GM19238 (cell line): ENCODE measurements around the gene LY6G6D.

Experiments used
- DNase-seq: peaks from one replicate; pipeline ENCODE4 v3.0.0; 2011; ENCODE audit warnings: low spot score; ENCODE audit not compliant: insufficient read length

LY6G6D gene, protein sequence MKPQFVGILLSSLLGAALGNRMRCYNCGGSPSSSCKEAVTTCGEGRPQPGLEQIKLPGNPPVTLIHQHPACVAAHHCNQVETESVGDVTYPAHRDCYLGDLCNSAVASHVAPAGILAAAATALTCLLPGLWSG

DNA sequence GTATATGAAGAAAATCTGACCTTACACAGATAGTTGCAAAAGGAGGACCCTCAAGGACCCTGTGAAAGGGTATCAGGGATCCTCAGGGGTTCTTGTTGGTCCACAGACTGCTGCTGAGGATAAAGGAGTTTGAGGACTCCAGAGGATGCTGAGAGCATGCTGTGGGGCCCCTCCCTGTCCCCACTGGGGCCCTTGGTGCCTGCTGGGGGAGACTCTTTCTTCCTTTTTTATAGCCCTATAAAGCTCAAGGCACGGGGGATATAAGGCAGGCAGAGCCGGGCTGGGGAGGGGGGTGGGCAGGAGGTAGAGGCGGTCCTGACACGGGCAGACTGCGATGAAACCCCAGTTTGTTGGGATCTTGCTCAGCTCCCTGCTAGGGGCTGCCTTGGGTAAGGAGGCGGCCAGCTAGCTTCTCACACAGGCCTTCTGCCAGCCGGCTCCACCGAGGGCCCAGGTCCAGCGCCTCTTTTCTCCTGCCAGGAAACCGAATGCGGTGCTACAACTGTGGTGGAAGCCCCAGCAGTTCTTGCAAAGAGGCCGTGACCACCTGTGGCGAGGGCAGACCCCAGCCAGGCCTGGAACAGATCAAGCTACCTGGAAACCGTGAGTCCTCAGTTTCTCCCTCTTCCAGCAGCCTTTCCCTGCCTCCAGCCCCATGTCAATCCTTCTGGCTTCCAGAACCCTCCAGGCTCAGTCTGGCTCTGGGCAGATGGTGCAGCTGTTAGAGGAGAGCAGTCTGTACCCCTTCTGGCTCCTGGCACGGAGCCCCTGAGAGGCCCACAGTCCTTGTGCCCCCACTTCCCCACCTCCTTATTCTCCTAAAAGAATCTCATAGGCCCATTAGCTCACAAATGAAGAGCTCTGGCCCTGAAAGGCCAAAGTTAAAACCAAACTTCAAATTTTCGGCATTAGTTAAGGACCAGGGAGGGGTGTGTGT is at the start of gene LY6G6D:
Gene LY6G6D, plus strand, starts transcription at position 327 of the 937 bp plus-strand sequence. Its CDS starts 8 bp downstream, at position 335.
- DNase-seq, result no peak

DNA sequence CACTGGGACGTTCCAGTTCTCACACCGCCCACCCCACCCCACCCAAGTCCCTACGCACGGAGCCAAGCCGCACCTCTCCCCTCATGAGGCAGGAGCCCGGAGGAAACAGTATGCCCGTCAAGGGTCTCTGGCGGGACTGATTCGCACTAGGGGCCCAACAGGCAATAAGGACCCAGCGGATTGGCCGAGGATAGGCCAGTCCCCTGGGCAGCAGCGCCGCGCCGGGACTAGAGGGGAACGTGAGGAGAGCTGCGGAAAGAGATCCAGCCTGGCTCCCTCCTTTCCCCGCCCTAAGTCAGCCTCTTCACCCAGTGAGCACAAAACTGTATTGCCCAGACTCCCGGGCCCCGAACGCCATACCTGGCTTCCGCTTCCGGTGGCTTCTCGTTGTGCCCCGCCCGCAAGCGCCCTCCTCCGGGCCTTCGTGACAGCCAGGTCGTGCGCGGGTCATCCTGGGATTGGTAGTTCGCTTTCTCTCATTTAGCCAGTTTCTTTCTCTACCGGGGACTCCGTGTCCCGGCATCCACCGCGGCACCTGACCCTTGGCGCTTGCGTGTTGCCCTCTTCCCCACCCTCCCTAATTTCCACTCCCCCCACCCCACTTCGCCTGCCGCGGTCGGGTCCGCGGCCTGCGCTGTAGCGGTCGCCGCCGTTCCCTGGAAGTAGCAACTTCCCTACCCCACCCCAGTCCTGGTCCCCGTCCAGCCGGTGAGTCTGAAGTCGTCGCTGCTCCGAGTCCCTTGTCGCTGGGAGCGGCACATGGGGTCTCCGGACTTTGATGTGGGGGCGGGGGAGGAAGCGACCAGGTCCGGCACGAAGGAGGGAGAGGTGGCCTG is 49.4 kb upstream of the LY6G6D start, which contains the start of gene CSNK2B:
Gene CSNK2B, plus strand, starts transcription at position 580 of the 836 bp plus-strand sequence. CDS start 752 bp downstream, outside the sequence.
- peak; percentile 93 for DNase-seq

DNA sequence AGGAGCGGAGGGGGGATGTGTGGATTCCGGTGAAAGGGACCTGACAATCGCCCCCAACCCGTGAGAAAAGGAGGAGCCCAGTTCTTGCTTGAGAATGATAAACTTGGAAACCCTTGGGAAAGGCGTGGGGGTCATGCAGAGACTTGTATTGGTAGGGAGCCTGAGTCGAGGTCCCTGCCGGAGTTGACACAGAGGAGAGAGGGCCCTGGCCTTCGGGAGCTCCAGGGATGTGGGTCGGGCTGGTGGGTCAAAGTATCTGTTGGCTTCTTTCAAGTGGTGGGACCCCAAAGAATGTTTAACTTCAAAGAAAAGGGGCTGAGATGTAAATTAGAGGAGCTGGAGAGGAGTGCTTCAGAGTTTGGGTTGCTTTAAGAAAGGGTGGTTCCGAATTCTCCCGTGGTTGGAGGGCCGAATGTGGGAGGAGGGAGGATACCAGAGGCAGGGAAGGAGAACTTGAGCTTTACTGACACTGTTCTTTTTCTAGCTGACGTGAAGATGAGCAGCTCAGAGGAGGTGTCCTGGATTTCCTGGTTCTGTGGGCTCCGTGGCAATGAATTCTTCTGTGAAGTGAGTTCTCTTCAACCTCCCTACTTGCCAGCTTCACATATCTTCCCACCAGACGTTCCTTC is 48.7 kb upstream of the LY6G6D start:
- DNase-seq, result no peak

DNA sequence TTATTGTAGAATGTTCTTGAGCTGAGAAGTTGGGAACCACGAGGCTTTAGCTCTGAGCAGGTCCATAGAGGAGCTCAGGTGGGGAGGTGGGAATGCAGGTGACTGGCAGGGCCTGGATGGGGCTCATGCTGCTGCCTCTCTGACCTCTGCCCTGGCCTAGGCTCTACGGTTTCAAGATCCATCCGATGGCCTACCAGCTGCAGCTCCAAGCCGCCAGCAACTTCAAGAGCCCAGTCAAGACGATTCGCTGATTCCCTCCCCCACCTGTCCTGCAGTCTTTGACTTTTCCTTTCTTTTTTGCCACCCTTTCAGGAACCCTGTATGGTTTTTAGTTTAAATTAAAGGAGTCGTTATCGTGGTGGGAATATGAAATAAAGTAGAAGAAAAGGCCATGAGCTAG is 45.5 kb upstream of the LY6G6D start, which contains the start of gene LY6G5B:
Gene LY6G5B, plus strand, starts transcription at position 301 of the 400 bp plus-strand sequence. CDS start 975 bp downstream, outside the sequence.
- DNase-seq, result no peak

DNA sequence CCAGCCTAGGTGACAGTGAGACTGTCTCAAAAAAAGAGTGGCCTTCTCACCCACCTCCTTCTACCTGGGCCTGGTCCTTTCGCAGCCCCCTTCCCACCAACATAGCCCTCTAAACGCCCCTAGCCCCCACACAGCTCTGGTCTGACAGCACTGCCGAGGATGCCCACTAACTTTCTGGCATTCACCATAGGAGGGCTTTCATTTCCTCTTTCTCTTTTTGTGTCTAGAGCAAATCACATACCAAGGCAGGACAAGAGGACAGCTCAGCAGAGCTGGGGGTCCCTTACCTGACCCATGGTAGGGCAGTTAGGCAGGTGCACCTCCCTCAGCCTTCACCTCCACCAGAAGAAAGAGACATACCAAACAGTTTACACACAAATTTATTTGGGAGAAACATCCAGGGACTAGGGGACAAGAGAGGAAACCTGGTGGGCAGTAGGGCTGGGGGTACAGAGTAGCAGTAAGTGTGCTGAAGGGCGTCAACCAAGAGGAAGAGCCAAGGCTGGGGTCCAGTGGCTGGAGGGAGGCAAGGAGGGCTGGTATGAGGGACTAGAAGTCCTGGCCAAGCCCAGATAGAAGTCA is 38.7 kb upstream of the LY6G6D start:
- DNase-seq, result no peak

DNA sequence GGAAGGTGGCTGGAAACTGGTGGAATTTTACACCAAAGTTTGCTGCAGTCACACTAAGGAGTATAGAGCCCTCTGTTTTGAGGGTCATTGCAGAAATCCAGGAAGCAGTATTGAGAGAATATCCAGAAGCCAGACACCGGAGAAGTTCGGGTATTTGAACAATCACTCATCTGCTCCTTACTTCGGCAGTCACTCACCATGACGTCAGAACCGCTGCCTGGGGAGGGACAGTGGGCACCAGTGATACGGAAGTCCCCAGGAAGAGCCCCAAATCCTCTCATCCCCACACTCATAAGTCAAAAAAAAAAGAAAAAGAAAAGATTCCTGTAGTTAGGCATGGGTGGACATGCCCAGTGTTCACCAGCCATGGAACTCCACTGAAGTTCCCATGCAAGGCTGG is 38.2 kb upstream of the LY6G6D start:
- DNase-seq, result no peak

DNA sequence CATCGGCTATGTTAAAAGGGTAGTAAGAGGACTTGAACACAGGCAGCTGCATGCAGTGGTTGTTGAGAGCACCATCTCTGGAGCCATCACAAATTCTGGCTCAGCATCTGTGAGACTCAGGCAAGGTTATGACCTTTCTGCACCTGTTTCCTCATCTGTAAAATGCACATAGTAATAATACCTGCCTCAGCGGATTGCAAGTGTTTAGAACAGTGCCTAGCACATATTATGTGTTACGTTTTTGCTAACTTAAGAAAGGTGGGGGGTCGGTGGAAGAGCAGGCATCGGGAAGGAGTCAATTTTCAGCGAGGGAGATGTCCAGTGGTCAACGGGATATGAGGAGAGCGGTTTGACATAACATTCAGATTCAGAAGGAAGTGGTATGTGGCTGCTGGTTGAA is 37.2 kb upstream of the LY6G6D start:
- no peak for DNase-seq

DNA sequence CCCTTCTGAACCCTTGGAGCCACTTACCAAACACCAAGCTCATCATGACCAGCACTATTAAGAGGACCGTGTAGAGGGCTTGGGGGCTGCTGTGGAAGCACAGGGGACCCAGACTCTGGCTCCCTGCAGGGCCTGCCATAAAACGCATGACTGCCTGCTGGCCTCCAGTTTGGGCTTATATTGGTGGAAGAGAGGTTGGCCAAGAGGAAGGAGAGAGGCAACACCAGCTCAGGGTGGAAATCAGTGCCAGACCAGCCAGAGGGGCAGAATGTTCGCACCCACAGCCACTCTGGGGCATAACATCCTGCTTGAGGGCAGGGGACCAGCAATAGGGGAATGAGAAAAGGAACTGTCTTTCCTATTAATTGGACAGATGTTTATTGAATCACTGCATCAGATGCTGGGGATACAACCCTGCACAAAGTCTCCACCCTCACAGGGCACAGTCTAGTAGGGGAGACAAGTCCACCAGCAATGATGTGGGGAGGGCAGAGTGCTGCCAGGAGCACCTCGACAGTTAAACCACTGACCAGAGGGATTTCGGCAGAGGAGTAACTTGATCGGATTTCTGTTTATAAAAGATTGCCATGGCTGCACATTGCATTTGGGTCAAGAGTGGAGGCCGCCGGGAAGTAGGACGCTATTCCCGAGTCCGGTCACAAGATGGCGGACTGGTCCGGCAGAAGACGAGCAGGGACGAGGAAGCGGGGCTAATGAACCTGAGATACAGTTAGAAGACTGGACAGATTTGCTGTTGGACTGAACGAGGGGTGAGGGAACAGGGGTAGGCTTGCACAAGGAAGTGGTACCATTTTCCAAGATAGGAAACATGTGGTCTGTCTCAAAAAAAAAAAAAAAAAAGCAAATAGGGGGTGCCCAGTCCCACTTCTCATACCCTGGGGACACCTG is 34.7 kb upstream of the LY6G6D start, which contains the start of gene LY6G5C:
Gene LY6G5C, minus strand, starts transcription at position 842 of the 909 bp plus-strand sequence. Its CDS starts 694 bp downstream, at position 148.
- peak; percentile 62 for DNase-seq

DNA sequence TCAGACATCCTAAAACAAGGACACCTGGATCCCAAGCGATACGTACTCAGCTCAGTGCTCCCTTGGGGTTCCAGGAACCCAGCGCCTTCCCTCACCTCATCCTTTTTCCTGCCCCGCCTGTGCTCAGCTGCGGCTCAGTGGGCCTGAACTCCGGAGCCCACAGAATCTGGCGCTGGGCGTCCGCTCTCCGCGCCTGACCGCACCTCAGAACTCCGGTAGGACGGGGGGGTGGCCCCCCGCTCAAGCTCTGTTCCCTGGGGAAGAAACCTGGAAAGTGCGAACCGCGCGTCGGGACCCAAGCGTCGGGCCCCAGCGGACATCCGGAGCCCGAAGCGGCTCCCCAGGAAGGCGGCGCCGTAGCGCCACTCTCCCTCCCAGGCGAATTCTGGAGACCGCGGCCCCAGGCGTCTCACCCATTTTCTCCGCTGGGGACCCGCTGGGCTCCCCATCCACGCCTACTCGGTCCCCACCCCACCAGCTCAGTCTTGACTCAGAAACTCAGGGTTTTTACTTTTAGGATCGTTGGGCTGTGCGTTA is 33.9 kb upstream of the LY6G6D start:
- DNase-seq, result peak; percentile 68

DNA sequence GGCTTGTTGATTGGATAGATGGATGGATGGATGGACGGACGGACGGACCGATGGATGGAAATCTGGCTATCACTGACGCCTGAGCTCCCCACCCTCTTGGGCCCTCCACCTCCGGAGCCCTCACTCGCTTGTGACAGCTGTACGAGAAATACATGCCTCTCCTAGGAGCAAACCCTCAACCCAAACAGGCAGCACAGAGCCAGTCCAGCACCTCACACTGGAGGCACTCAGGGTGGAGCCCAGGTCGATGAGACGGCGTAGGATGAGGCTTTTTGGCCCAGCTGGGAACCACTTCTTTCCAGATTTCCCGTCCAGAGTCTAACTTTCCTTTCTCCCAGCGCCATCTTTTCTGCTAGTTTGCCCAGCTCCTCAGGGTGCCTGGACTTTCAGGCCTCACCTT is 31.6 kb upstream of the LY6G6D start:
- DNase-seq, result no peak

DNA sequence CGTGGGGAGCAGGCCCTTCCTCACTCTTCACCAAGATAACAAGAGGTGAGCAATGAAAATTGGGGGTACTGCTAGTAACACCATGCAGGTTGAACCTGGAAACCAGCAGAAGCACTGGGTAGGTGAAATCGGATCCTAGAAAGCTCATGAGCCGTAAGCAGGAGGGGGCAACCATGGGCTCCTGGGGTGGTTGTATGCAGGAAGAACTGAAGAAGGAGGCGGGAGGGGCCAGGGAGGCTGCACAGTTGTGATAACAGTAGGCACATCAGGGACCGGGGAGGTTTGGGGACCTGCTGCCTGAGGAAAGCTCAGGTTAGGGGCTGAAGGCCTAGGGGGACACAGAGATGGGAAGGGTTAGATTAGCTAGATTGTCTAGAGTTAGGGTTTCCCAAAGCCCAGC is 28.7 kb upstream of the LY6G6D start:
- DNase-seq, result no peak

DNA sequence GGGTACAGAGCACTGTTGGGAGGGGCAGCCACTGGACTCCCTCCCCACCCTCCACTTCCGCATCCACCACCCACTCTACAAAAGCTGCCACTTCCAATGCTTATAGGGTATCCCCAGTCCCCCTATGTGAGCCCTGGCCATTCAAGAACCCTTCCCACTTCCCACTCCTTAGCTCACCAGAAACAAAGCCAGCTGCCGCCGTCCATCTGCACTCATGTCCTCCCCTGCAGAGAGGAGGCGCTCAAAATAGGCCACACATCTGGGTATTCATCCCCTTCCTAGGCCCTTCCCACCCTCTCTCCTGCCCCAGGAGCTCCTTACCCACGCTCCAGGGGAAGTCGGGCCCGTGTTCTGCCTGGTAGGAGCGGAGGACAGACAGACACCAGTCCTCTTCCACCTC is 27.8 kb upstream of the LY6G6D start:
- DNase-seq, result no peak

DNA sequence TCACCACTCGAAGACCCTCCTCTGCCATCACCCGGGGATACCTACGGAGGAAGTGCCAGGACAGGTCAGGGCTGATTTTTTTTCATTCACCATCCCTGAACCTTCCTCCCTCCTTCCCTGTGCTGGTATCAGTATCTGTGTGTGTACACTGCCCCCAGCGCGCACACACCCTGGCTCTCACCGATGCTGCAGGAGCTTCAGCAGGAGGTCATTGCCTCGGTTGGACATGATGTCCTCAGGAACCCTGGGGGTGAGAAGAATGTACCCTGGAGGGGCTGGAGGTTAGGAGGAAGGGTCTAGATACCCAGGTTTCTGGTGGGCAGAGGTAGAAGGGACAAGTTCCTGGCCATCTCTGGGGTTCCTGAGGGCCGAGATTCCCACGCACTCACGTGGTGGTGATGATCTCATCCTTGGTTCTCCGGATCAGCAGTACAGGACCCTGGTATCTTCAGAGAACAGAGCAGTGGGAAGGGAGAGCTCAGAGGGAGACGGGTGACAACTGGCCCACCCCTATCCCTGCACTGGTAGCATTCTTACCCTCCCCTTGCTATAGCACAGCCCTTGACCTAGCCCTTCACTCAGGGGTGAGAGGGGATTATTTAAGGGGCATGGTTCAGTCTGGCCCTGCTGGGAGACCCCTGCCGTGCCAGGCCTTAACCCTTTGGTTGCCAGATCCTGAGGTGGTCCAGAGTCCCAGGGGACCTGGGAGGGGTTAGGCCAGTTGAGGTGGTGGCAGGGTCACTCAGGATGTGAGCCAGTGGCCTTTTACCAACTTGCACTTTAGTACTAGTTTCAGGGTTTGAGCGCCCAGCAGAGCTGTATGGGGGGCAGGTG is 27.1 kb upstream of the LY6G6D start:
- DNase-seq, result no peak

DNA sequence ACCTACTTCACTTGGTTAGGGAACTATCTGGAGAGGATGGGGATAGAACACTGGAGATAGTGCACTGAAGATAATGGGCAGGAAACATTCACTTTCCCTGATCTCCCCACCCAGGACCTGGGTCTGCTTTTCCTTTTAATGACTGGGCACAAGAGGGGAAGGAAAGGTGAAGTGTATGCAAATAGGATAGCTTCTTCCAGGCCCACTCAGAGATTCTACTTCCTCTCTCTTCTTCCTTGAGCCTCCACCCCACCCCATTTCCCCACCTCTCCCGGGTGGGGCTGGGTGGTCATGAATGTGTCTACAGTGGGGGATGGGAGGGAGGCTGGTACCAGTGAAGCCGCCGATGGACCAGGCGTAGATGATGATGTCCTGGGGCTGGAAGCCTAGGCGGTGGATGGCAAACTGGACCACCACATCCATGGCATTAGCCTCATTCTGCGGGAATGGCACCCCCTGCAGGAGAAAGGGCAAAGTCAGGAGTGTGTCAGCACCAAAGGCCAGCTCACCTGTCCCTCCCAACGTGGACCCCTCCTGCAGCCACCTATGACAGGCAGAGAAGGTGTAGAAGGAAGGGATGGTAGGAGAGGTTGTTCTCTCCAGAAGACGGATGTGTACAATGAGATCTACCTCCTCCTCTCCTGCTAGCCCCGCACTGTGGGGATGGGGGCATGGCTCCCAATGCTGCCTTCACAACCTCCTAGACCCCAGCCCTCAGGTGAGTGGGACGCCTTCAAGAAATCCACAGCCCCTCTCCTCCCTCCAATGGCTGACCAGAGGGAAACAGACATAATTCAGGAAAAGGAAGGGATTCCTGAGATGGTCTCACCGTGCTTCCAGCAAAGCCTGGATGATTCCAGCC is 25.7 kb upstream of the LY6G6D start:
- DNase-seq, result no peak

DNA sequence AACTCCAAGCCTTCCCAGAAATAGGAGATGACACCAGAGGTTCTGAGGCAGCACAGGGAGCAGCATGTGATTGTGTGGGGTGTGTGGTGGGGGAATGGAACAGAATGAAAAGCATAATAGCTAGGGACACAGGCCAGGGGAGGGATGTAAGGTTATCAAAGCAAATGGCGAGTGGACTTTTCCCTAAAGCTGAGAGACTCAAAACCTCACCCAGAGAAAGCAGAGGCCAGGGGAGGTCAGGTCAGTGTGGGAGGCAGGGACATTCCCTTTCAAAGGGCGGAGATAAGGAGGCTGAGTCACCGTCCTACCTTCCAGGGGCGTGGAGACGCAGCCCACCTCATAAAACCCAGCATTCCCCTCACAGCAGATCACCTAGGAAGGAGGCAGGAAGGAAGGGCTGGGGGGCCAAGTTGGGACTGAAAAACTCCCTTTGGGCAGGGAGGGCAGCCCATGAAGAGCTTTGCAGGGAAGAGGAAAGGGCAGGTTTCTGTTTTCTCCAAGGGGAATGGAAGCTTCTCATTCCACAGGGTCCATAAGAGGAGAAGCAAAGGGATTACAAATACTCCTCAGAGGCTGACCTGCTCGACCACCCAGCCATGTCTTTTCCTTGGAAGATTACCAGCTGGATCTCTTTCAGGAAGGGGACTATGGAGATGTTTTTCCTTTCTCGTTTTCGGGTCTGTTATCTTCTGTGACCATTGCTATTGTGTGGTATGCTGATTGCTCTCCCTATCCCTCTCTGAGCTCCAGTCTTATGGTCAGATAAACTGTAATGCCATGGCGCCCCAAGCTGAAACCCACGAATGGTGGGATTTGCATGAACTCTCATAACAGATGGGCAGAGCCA is 24.7 kb upstream of the LY6G6D start:
- DNase-seq, result no peak

DNA sequence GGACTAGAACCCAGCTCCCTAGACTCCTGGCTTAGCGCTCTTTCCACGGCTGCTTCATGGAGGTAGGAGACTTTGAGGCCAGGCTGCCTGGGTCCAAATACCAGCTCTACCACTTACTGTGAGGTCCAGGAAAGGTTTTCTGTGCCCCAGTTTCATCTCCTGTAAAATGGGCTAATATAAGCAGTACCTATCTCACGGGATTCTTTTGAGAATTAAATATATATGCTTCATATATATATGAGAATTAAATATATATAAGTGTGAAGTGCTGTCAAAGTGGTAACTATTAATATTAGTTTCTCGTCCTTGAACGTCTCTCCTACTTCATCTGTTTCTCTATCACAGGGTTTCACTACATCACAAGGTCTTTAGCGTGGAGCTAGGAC is 24.1 kb upstream of the LY6G6D start:
- no peak for DNase-seq
